ENCODE results near the gene ARHGEF6.

GRCh38 chrX:136643243-136643642, 137.5 kb downstream of the ARHGEF6 start:
- TF ChIP-seq CTCF (IDR thresholded peaks at IDR 0.05; ENCODE audit: insufficient read depth, low read length, poor library complexity, severe bottlenecking) (no peak), EZH2phosphoT487 (conservative IDR thresholded peaks at IDR 0.05; ENCODE audit: low read length) (no peak)
